PFSK-1 (cell line): ENCODE measurements around the gene DALRD3.

Experiments used
- POLR2AphosphoS5 ChIP-seq: IDR thresholded peaks from 2 replicates; pipeline ENCODE4 v1.6.1; 2012; ENCODE audit warnings: low read depth, mild to moderate bottlenecking, control low read depth, low read length, moderate library complexity
- TF ChIP-seq, protein P1 (sequence below), 2 experiments: IDR thresholded peaks; 2 replicates each; pipeline versions ENCODE4 v1.6.1 to v1.8.0; 2011 to 2012; ENCODE audit warnings: low read depth in 2 of 2, low read length in 2 of 2, control low read depth in 1 of 2, inconsistent platforms in 1 of 2, mild to moderate bottlenecking in 1 of 2, moderate library complexity in 1 of 2; ENCODE audit not compliant: insufficient read depth in 1 of 2

DNA sequence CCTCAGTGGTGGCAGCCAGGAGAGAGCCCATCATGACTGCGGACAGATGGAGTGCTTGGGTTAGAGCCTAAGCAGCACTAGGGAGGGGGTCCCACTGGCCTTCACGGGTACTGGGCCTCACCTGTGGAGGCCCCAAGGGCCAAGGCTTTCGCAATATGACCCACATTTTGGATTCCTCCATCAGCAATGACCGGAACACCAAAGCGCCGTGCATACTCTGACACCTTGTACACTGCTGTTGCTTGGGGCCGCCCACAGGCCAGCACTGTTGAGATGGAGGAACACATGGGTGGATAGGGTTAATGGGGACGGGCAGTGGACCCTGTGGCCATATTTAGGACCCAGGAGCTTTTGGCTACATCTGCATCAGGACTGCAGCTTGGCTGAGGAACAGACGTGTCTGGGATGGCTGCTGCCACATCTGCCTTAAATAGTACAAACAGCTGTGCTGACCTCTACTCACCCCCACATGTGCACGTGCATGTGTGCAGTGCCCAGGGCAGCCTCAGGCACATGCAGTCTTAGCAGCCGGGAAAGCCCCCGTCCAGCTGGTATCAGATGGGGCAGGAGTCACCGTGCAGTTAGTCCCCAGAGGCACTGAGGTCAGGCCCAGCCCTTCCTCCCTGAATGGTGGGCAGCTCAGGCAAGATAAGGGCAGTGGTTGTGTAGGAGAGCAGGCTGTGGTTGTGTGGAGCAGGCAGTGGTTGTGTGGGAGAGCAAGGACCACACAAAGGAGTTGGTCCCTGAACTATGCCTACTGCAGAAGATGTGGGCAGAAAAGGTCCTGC, 6.8 kb upstream of the DALRD3 start:
- TF ChIP-seq, protein P1, sequence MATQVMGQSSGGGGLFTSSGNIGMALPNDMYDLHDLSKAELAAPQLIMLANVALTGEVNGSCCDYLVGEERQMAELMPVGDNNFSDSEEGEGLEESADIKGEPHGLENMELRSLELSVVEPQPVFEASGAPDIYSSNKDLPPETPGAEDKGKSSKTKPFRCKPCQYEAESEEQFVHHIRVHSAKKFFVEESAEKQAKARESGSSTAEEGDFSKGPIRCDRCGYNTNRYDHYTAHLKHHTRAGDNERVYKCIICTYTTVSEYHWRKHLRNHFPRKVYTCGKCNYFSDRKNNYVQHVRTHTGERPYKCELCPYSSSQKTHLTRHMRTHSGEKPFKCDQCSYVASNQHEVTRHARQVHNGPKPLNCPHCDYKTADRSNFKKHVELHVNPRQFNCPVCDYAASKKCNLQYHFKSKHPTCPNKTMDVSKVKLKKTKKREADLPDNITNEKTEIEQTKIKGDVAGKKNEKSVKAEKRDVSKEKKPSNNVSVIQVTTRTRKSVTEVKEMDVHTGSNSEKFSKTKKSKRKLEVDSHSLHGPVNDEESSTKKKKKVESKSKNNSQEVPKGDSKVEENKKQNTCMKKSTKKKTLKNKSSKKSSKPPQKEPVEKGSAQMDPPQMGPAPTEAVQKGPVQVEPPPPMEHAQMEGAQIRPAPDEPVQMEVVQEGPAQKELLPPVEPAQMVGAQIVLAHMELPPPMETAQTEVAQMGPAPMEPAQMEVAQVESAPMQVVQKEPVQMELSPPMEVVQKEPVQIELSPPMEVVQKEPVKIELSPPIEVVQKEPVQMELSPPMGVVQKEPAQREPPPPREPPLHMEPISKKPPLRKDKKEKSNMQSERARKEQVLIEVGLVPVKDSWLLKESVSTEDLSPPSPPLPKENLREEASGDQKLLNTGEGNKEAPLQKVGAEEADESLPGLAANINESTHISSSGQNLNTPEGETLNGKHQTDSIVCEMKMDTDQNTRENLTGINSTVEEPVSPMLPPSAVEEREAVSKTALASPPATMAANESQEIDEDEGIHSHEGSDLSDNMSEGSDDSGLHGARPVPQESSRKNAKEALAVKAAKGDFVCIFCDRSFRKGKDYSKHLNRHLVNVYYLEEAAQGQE (IDR thresholded peaks at IDR 0.05; ENCODE audit: insufficient read depth in 1 of 2, low read depth in 2 of 2, low read length in 2 of 2): no peak
- TF ChIP-seq POLR2AphosphoS5: no peak; the same call in none of the 2 replicates
